ENCODE data around the gene KNTC1. TPM values are rescaled to one million over a fixed set of nuclear protein-coding genes. Genes with fewer than 3 reads are reported as not detected.

KNTC1 gene
- total and polyA plus RNA-seq, 4 experiments from 2014 or later: 3.3 to 30.9 (median 16.7) TPM

- no peaks in the 10 kb centered on the region for H3K27me3 Mint-ChIP-seq
- H3K4me1 Mint-ChIP-seq: peaks cover 20 to 38% (median 28%) of the 10 kb centered on the region in 4 donors
- Histone ChIP-seq H3K27me3 (ENCODE audit: insufficient read depth, low read length) (no peaks in the 10 kb centered on the region), H3K27ac (ENCODE audit: low read depth, low read length) (no peak overlapping the region), H3K36me3 (ENCODE audit: insufficient read depth, low read length) (peaks cover 88% of the 10 kb centered on the region), H3K9me3 (ENCODE audit: control insufficient read depth in 1 of 2, low read length in 2 of 2) (no peaks in the 10 kb centered on the region), H3K4me3 (ENCODE audit: low read length in 2 of 2) (no peak overlapping the region), H3K4me1 (ENCODE audit: insufficient read depth, low read length) (peaks cover 10% of the 10 kb centered on the region)
- intact Hi-C loops (cut with micrococcal nuclease): no loop called here
- H3K4me3 Mint-ChIP-seq: no peak overlapping the region
- peak overlapping the region in 3 of 7 donors; percentile 43 to 89 (median 54) for H3K27ac Mint-ChIP-seq
- CTCF ChIA-PET (ENCODE audit: partially characterized antibody): no interaction called here
- no peaks in the 10 kb centered on the region for H3K9me3 Mint-ChIP-seq
- peaks cover 68 to 89% of the 10 kb centered on the region in 2 donors for H3K36me3 Mint-ChIP-seq
- POLR2A ChIA-PET (ENCODE audit: partially characterized antibody): interaction anchor here (0.8 to 7.4 kb wide), 3 partner anchors 9 to 16 kb away, joined by 4 to 43 read pairs (median 4); partner anchors contain the start of gene ZCCHC8
- DNase-seq: no peak
Observed at GRCh38 chr12:122516544-122517361, 10.3 kb upstream of the KNTC1 start.

- Mint-ChIP-seq H3K27me3 (no peaks in the 10 kb centered on the region), H3K9me3 (no peaks in the 10 kb centered on the region), H3K4me1 (peaks cover 24 to 49% (median 36%) of the 10 kb centered on the region in 4 donors), H3K27ac (peak overlapping the region in 3 of 7 donors; percentile 43 to 65 (median 54)), H3K36me3 (peaks cover 67 to 86% of the 10 kb centered on the region in 2 donors), H3K4me3 (no peak overlapping the region)
- H3K36me3 ChIP-seq (ENCODE audit: insufficient read depth, low read length): peaks cover 83% of the 10 kb centered on the region
- peaks cover 21% of the 10 kb centered on the region for H3K4me1 ChIP-seq (ENCODE audit: insufficient read depth, low read length)
- no peak for DNase-seq
- H3K9me3 ChIP-seq (ENCODE audit: control insufficient read depth in 1 of 2, low read length in 2 of 2): no peaks in the 10 kb centered on the region
- intact Hi-C loops (cut with micrococcal nuclease): no loop called here
- POLR2A ChIA-PET (ENCODE audit: partially characterized antibody): interaction anchor here (1.0 to 1.1 kb wide), 2 partner anchors 8 to 17 kb away, joined by 4 to 6 read pairs; partner anchors contain the start of genes KNTC1, RSRC2 and ZCCHC8
- no peaks in the 10 kb centered on the region for H3K27me3 ChIP-seq (ENCODE audit: insufficient read depth, low read length)
- CTCF ChIA-PET (ENCODE audit: partially characterized antibody): interaction anchor here (0.6 kb wide), 1 partner anchor 45 kb away, joined by 3 read pairs; no protein-coding TSS in a partner anchor
- no peak overlapping the region for H3K27ac ChIP-seq (ENCODE audit: low read depth, low read length)
- no peak overlapping the region for H3K4me3 ChIP-seq (ENCODE audit: low read length in 2 of 2)
Observed at GRCh38 chr12:122517877-122518276, 9.2 kb upstream of the KNTC1 start.

GRCh38 chr12:122518908-122519307 is 8.1 kb upstream of the KNTC1 start:
- no peak for DNase-seq
- no peaks in the 10 kb centered on the region for H3K27me3 ChIP-seq (ENCODE audit: insufficient read depth, low read length)
- H3K36me3 ChIP-seq (ENCODE audit: insufficient read depth, low read length): peaks cover 82% of the 10 kb centered on the region
- peaks cover 74 to 86% of the 10 kb centered on the region in 2 donors for H3K36me3 Mint-ChIP-seq
- H3K9me3 Mint-ChIP-seq: no peaks in the 10 kb centered on the region
- H3K27ac Mint-ChIP-seq: peak overlapping the region in 3 of 7 donors; percentile 12 to 55 (median 47)
- no peak overlapping the region for H3K4me3 Mint-ChIP-seq
- H3K4me1 Mint-ChIP-seq: peaks cover 33 to 60% (median 45%) of the 10 kb centered on the region in 4 donors
- intact Hi-C loops (cut with micrococcal nuclease): no loop called here
- H3K4me3 ChIP-seq (ENCODE audit: low read length in 2 of 2): no peak overlapping the region
- no peak overlapping the region for H3K27ac ChIP-seq (ENCODE audit: low read depth, low read length)
- H3K4me1 ChIP-seq (ENCODE audit: insufficient read depth, low read length): peaks cover 31% of the 10 kb centered on the region
- H3K27me3 Mint-ChIP-seq: no peaks in the 10 kb centered on the region
- POLR2A ChIA-PET (ENCODE audit: partially characterized antibody): interaction anchor here (2.6 kb wide), 1 partner anchor 18 kb away, joined by 14 read pairs; the partner anchor contains the start of gene ZCCHC8
- no peaks in the 10 kb centered on the region for H3K9me3 ChIP-seq (ENCODE audit: control insufficient read depth in 1 of 2, low read length in 2 of 2)
- CTCF ChIA-PET (ENCODE audit: partially characterized antibody): interaction anchor here (0.8 kb wide), 1 partner anchor 47 kb away, joined by 3 read pairs; no protein-coding TSS in a partner anchor

GRCh38 chr12:122519418-122519817 is 7.6 kb upstream of the KNTC1 start:
- H3K9me3 Mint-ChIP-seq: no peaks in the 10 kb centered on the region
- Histone ChIP-seq H3K27me3 (ENCODE audit: insufficient read depth, low read length) (no peaks in the 10 kb centered on the region), H3K9me3 (ENCODE audit: control insufficient read depth in 1 of 2, low read length in 2 of 2) (no peaks in the 10 kb centered on the region), H3K4me3 (ENCODE audit: low read length in 2 of 2) (no peak overlapping the region), H3K36me3 (ENCODE audit: insufficient read depth, low read length) (peaks cover 79% of the 10 kb centered on the region), H3K4me1 (ENCODE audit: insufficient read depth, low read length) (peaks cover 36% of the 10 kb centered on the region), H3K27ac (ENCODE audit: low read depth, low read length) (no peak overlapping the region)
- intact Hi-C loops (cut with micrococcal nuclease): no loop called here
- peaks cover 38 to 65% (median 50%) of the 10 kb centered on the region in 4 donors for H3K4me1 Mint-ChIP-seq
- H3K27ac Mint-ChIP-seq: peak overlapping the region in 4 of 7 donors; percentile 33 to 75 (median 50)
- no peaks in the 10 kb centered on the region for H3K27me3 Mint-ChIP-seq
- DNase-seq: no peak
- H3K4me3 Mint-ChIP-seq: no peak overlapping the region
- ChIA-PET CTCF (ENCODE audit: partially characterized antibody) (interaction anchor here (0.8 kb wide), 1 partner anchor 48 kb away, joined by 3 read pairs; no protein-coding TSS in a partner anchor), POLR2A (ENCODE audit: partially characterized antibody) (interaction anchor here (2.6 kb wide), 1 partner anchor 18 kb away, joined by 14 read pairs; the partner anchor contains the start of gene ZCCHC8)
- peaks cover 74 to 87% of the 10 kb centered on the region in 2 donors for H3K36me3 Mint-ChIP-seq

- POLR2A ChIA-PET (ENCODE audit: partially characterized antibody): interaction anchor here (2.6 kb wide), 1 partner anchor 20 kb away, joined by 14 read pairs; the partner anchor contains the start of gene ZCCHC8
Observed at GRCh38 chr12:122520676-122521075, 6.4 kb upstream of the KNTC1 start.

GRCh38 chr12:122523280-122523679 is 3.8 kb upstream of the KNTC1 start:
- no peaks in the 10 kb centered on the region for H3K27me3 ChIP-seq (ENCODE audit: insufficient read depth, low read length)
- H3K9me3 Mint-ChIP-seq: no peaks in the 10 kb centered on the region
- POLR2A ChIA-PET (ENCODE audit: partially characterized antibody): interaction anchor here (8.6 kb wide), 1 partner anchor 23 kb away, joined by 224 read pairs; the partner anchor contains the start of gene ZCCHC8
- no peaks in the 10 kb centered on the region for H3K27me3 Mint-ChIP-seq
- DNase-seq: no peak
- H3K36me3 Mint-ChIP-seq: peaks cover 43 to 57% of the 10 kb centered on the region in 2 donors
- no peak overlapping the region for H3K4me3 ChIP-seq (ENCODE audit: low read length in 2 of 2)
- CTCF ChIA-PET (ENCODE audit: partially characterized antibody): interaction anchor here (1.0 kb wide), 1 partner anchor 10 kb away, joined by 3 read pairs; no protein-coding TSS in a partner anchor
- H3K36me3 ChIP-seq (ENCODE audit: insufficient read depth, low read length): peaks cover 42% of the 10 kb centered on the region
- intact Hi-C loops (cut with micrococcal nuclease): loop anchor here (10.0 kb wide), 1 partner anchor 452 kb away; the partner anchor contains the start of gene OGFOD2
- peaks cover 40 to 65% (median 52%) of the 10 kb centered on the region in 4 donors for H3K4me1 Mint-ChIP-seq
- H3K9me3 ChIP-seq (ENCODE audit: control insufficient read depth in 1 of 2, low read length in 2 of 2): no peaks in the 10 kb centered on the region
- peak overlapping the region; percentile 98 for H3K27ac ChIP-seq (ENCODE audit: low read depth, low read length)
- peak overlapping the region in 6 of 7 donors; percentile 24 to 94 (median 75) for H3K27ac Mint-ChIP-seq
- H3K4me3 Mint-ChIP-seq: peak overlapping the region in 5 of 8 donors; percentile 81 to 90 (median 89)
- peaks cover 59% of the 10 kb centered on the region for H3K4me1 ChIP-seq (ENCODE audit: insufficient read depth, low read length)

More at GRCh38 chr12:122520676-122521075, 6.4 kb upstream of the KNTC1 start:
- Histone ChIP-seq H3K4me1 (ENCODE audit: insufficient read depth, low read length) (peaks cover 48% of the 10 kb centered on the region), H3K4me3 (ENCODE audit: low read length in 2 of 2) (no peak overlapping the region), H3K27me3 (ENCODE audit: insufficient read depth, low read length) (no peaks in the 10 kb centered on the region), H3K9me3 (ENCODE audit: control insufficient read depth in 1 of 2, low read length in 2 of 2) (no peaks in the 10 kb centered on the region), H3K27ac (ENCODE audit: low read depth, low read length) (no peak overlapping the region), H3K36me3 (ENCODE audit: insufficient read depth, low read length) (peaks cover 67% of the 10 kb centered on the region)
- peaks cover 66 to 82% of the 10 kb centered on the region in 2 donors for H3K36me3 Mint-ChIP-seq
- H3K9me3 Mint-ChIP-seq: no peaks in the 10 kb centered on the region
- H3K4me1 Mint-ChIP-seq: peaks cover 41 to 71% (median 57%) of the 10 kb centered on the region in 4 donors
- H3K27me3 Mint-ChIP-seq: no peaks in the 10 kb centered on the region
- CTCF ChIA-PET (ENCODE audit: partially characterized antibody): interaction anchor here (1.3 kb wide), 1 partner anchor 10 kb away, joined by 3 read pairs; no protein-coding TSS in a partner anchor
- intact Hi-C loops (cut with micrococcal nuclease): loop anchor here (10.0 kb wide), 1 partner anchor 454 kb away; the partner anchor contains the start of gene OGFOD2
- peak overlapping the region in 3 of 7 donors; percentile 30 to 92 (median 82) for H3K27ac Mint-ChIP-seq
- H3K4me3 Mint-ChIP-seq: no peak overlapping the region
- no peak for DNase-seq
